WTC11 (cell line): ENCODE results near the gene GDF7. TPM values are rescaled to one million over a fixed set of nuclear protein-coding genes. Genes with fewer than 3 reads are reported as not detected.

ENCODE experiments used
- ATAC-seq: fragments of 200-7000 bp; cut with Tn5 transposase; 2 replicates; pipeline ENCODE4 v1.10.0; 2021; ENCODE audit warnings: mild to moderate bottlenecking, moderate library complexity
- CTCF ChIA-PET: fragments of 300-600 bp; sonication (Branson Sonifier 250); formaldehyde crosslinking; loops from one replicate; lab custom pipeline; 2021; ENCODE audit warnings: antibody characterized with exemption; lab: Charles Lee
- POLR2A ChIA-PET: fragments of 350-600 bp; sonication (Branson Sonifier 250); formaldehyde crosslinking; loops from one replicate; lab custom pipeline; 2021; ENCODE audit warnings: antibody characterized with exemption; lab: Charles Lee
- DNase-seq: peaks from one replicate; pipeline ENCODE4 v3.0.0; 2021; ENCODE audit warnings: low spot score
- H3K27ac Mint-ChIP-seq: 2 replicates; pipeline ENCODE4 v1.8.0; 2021; ENCODE audit warnings: mixed read lengths
- H3K27me3 Mint-ChIP-seq: 2 replicates; pipeline ENCODE4 v1.8.0; 2021; ENCODE audit warnings: low read depth, mild to moderate bottlenecking, moderate library complexity, mixed read lengths
- H3K36me3 Mint-ChIP-seq: 2 replicates; pipeline ENCODE4 v1.8.0; 2021; ENCODE audit warnings: mixed read lengths
- H3K4me1 Mint-ChIP-seq: 2 replicates; pipeline ENCODE4 v1.8.0; 2022; ENCODE audit warnings: mixed read lengths
- H3K4me3 Mint-ChIP-seq: 2 replicates; pipeline ENCODE4 v1.8.0; 2021; ENCODE audit warnings: mild to moderate bottlenecking, moderate library complexity, mixed read lengths
- H3K9me3 Mint-ChIP-seq: 2 replicates; pipeline ENCODE4 v1.8.0; 2021; ENCODE audit warnings: mixed read lengths
- AFF4 ChIP-seq: sonication (generic); formaldehyde crosslinking; IDR thresholded peaks from 2 replicates; pipeline ENCODE4 v1.8.1; 2023; ENCODE audit warnings: mild to moderate bottlenecking, missing genetic modification reagents, borderline replicate concordance
- ATF1 ChIP-seq: sonication (generic); formaldehyde crosslinking; IDR thresholded peaks from 2 replicates; pipeline ENCODE4 v1.8.1; 2023; ENCODE audit warnings: mild to moderate bottlenecking, moderate library complexity, missing genetic modification reagents
- CREM ChIP-seq: sonication (generic); formaldehyde crosslinking; IDR thresholded peaks from 2 replicates; pipeline ENCODE4 v1.8.1; 2022; ENCODE audit warnings: mild to moderate bottlenecking, missing genetic modification reagents, moderate library complexity
- E2F1 ChIP-seq: sonication (generic); formaldehyde crosslinking; IDR thresholded peaks from 2 replicates; pipeline ENCODE4 v1.8.0; 2022; ENCODE audit warnings: mild to moderate bottlenecking, missing genetic modification reagents
- EMX1 ChIP-seq: fragments of 250-450 bp; sonication (Bioruptor Pico); IDR thresholded peaks from 2 replicates; pipeline ENCODE4 v1.8.0; 2021; ENCODE audit warnings: mild to moderate bottlenecking
- ESRRA ChIP-seq: sonication (generic); formaldehyde crosslinking; IDR thresholded peaks from 2 replicates; pipeline ENCODE4 v1.8.1; 2022; ENCODE audit warnings: mild to moderate bottlenecking, missing genetic modification reagents, borderline replicate concordance
- FOXK1 ChIP-seq: sonication (generic); formaldehyde crosslinking; IDR thresholded peaks from 2 replicates; pipeline ENCODE4 v1.8.0; 2022; ENCODE audit warnings: mild to moderate bottlenecking, moderate library complexity, missing genetic modification reagents
- GRHL2 ChIP-seq: fragments of 250-450 bp; sonication (Bioruptor Pico); IDR thresholded peaks from 2 replicates; pipeline ENCODE4 v1.8.0; 2022; ENCODE audit warnings: mild to moderate bottlenecking, moderate library complexity; ENCODE audit not compliant: insufficient replicate concordance, severe bottlenecking
- HMGXB4 ChIP-seq: sonication (generic); formaldehyde crosslinking; IDR thresholded peaks from 2 replicates; pipeline ENCODE4 v1.8.1; 2023; ENCODE audit warnings: mild to moderate bottlenecking, moderate library complexity, missing genetic modification reagents
- JAZF1 ChIP-seq: fragments of 250-450 bp; sonication (Bioruptor Pico); IDR thresholded peaks from 2 replicates; pipeline ENCODE4 v1.9.0; 2021; ENCODE audit warnings: moderate library complexity, mild to moderate bottlenecking, inconsistent platforms
- MAX ChIP-seq: sonication (generic); formaldehyde crosslinking; IDR thresholded peaks from 2 replicates; pipeline ENCODE4 v1.8.0; 2022; ENCODE audit warnings: mild to moderate bottlenecking, missing genetic modification reagents
- NFE2L1 ChIP-seq: sonication (generic); formaldehyde crosslinking; IDR thresholded peaks from 2 replicates; pipeline ENCODE4 v1.8.1; 2023; ENCODE audit warnings: missing genetic modification reagents
- NR1H2 ChIP-seq: sonication (generic); formaldehyde crosslinking; IDR thresholded peaks from 2 replicates; pipeline ENCODE4 v1.9.0; 2021; ENCODE audit warnings: mild to moderate bottlenecking, moderate library complexity, missing genetic modification reagents
- USF1 ChIP-seq: sonication (generic); formaldehyde crosslinking; IDR thresholded peaks from 2 replicates; pipeline ENCODE4 v1.8.0; 2022; ENCODE audit warnings: mild to moderate bottlenecking, missing genetic modification reagents
- USF2 ChIP-seq: sonication (generic); formaldehyde crosslinking; IDR thresholded peaks from 2 replicates; pipeline ENCODE4 v1.8.1; 2023; ENCODE audit warnings: mild to moderate bottlenecking, missing genetic modification reagents, moderate library complexity
- ZBTB21 ChIP-seq: sonication (generic); formaldehyde crosslinking; IDR thresholded peaks from 2 replicates; pipeline ENCODE4 v1.8.1; 2023; ENCODE audit warnings: mild to moderate bottlenecking, missing genetic modification reagents, borderline replicate concordance
- ZNF138 ChIP-seq: sonication (generic); formaldehyde crosslinking; conservative IDR thresholded peaks from 2 replicates; pipeline ENCODE4 v1.8.1; 2022; ENCODE audit warnings: mild to moderate bottlenecking, moderate library complexity, missing genetic modification reagents
- ZNF317 ChIP-seq: sonication (generic); formaldehyde crosslinking; IDR thresholded peaks from 2 replicates; pipeline ENCODE4 v1.8.1; 2023; ENCODE audit warnings: low read depth, mild to moderate bottlenecking, moderate library complexity, missing genetic modification reagents, borderline replicate concordance
- ZNF416 ChIP-seq: fragments of 250-450 bp; sonication (Bioruptor Pico); IDR thresholded peaks from 2 replicates; pipeline ENCODE4 v1.9.0; 2021; ENCODE audit warnings: mild to moderate bottlenecking, inconsistent platforms
- total RNA-seq: library from RNA; stranded (reverse); gene quantifications from 3 replicates; pipeline ENCODE4 v1.2.3, GENCODE V29; 2021

Gene GDF7
- total RNA-seq, 1 experiment from 2014 or later: 0.55 TPM

GRCh38 chr2:20680744-20681375 lies 13.9 kb downstream of the GDF7 start:
- no peaks in the 10 kb centered on the region for H3K36me3 Mint-ChIP-seq
- ATAC-seq (no peak), DNase-seq (no peak)
- H3K9me3 Mint-ChIP-seq: no peaks in the 10 kb centered on the region
- peaks cover 10% of the 10 kb centered on the region for H3K4me1 Mint-ChIP-seq
- POLR2A ChIA-PET: no interaction called here
- CTCF ChIA-PET: interaction anchor here (1.2 to 1.3 kb wide), 2 partner anchors 19 to 282 kb away, joined by 4 to 6 read pairs; no protein-coding TSS in a partner anchor
- TF ChIP-seq ZBTB21 (CRISPR knock-in tag): no peak
- no peak for TF ChIP-seq CREM (CRISPR knock-in tag)
- no peak for TF ChIP-seq EMX1
- no peak for TF ChIP-seq USF2 (CRISPR knock-in tag)
- TF ChIP-seq ZNF416 (CRISPR knock-in tag): no peak
- TF ChIP-seq ESRRA (CRISPR knock-in tag): no peak
- no peak for TF ChIP-seq USF1
- no peak for TF ChIP-seq ZNF138
- no peak for TF ChIP-seq MAX
- no peak for TF ChIP-seq AFF4 (CRISPR knock-in tag)
- no peak for TF ChIP-seq ATF1 (CRISPR knock-in tag)
- TF ChIP-seq GRHL2 (CRISPR knock-in tag): no peak
- TF ChIP-seq NFE2L1: no peak
- no peak for TF ChIP-seq NR1H2 (CRISPR knock-in tag)
- TF ChIP-seq HMGXB4 (CRISPR knock-in tag): no peak
- TF ChIP-seq E2F1 (CRISPR knock-in tag): no peak
- TF ChIP-seq JAZF1 (CRISPR knock-in tag): no peak
- no peak for TF ChIP-seq ZNF317 (CRISPR knock-in tag)
- no peak for TF ChIP-seq FOXK1 (CRISPR knock-in tag)
- no peak overlapping the region for H3K4me3 Mint-ChIP-seq
- H3K27me3 Mint-ChIP-seq: no peaks in the 10 kb centered on the region; the same call in 1 of the 2 replicates
- H3K27ac Mint-ChIP-seq: no peak overlapping the region
